Activated naive CD4-positive, alpha-beta T cell treated with anti-CD3 and anti-CD28 coated beads, Interleukin-2, amount 50 U/mL, for 16 hours (primary cell): ENCODE results near the gene CD86.
"Not testable (repeated sequence)": the region's sequence is repeated elsewhere in the genome, so short reads cannot be mapped to it uniquely, and the experiment has no call there.

Experiments used
- DNase-seq: peaks from one replicate; pipeline ENCODE4 v3.0.0-alpha.2; 2020

Gene CD86

GRCh38 chr3:122055215-122055614 is at the start of gene CD86:
Gene CD86, plus strand, starts transcription at chr3:122055362. Its CDS starts 128 bp downstream, at chr3:122055490.
- no peak for DNase-seq

- no peak for DNase-seq
Observed at GRCh38 chr3:122006267-122006666, 48.9 kb upstream of the CD86 start.

- no peak for DNase-seq
Observed at GRCh38 chr3:122008166-122008565, 47.0 kb upstream of the CD86 start.

- DNase-seq = no peak
Observed at GRCh38 chr3:122010506-122010905, 44.7 kb upstream of the CD86 start.

- DNase-seq = no peak
Observed at GRCh38 chr3:122011396-122011795, 43.8 kb upstream of the CD86 start.

GRCh38 chr3:122012821-122013220 is 42.3 kb upstream of the CD86 start:
- DNase-seq = no peak

- DNase-seq = no peak
Observed at GRCh38 chr3:122013448-122013925, 41.7 kb upstream of the CD86 start.

- no peak for DNase-seq
Observed at GRCh38 chr3:122014741-122015140, 40.4 kb upstream of the CD86 start.

GRCh38 chr3:122019493-122019892 is 35.7 kb upstream of the CD86 start:
- no peak for DNase-seq

GRCh38 chr3:122021037-122021436 is 34.1 kb upstream of the CD86 start:
- no peak for DNase-seq

- DNase-seq = no peak
Observed at GRCh38 chr3:122021811-122022401, 33.3 kb upstream of the CD86 start, which contains the start of gene ILDR1. Gene ILDR1, minus strand, starts transcription at chr3:122022247. Its CDS starts 170 bp downstream, at chr3:122022077.

- no peak for DNase-seq
Observed at GRCh38 chr3:122023335-122023910, 31.7 kb upstream of the CD86 start.

- DNase-seq = no peak
Observed at GRCh38 chr3:122024800-122025199, 30.4 kb upstream of the CD86 start.

- no peak for DNase-seq
Observed at GRCh38 chr3:122025296-122025695, 29.9 kb upstream of the CD86 start.

- no peak for DNase-seq
Observed at GRCh38 chr3:122030381-122031122, 24.6 kb upstream of the CD86 start.

- no peak for DNase-seq
Observed at GRCh38 chr3:122031123-122031468, 24.1 kb upstream of the CD86 start.

- no peak for DNase-seq
Observed at GRCh38 chr3:122032531-122032930, 22.6 kb upstream of the CD86 start.

- DNase-seq = no peak
Observed at GRCh38 chr3:122033023-122033422, 22.1 kb upstream of the CD86 start.

GRCh38 chr3:122047296-122047695 is 7.9 kb upstream of the CD86 start:
- DNase-seq = not testable (repeated sequence)

- not testable (repeated sequence) for DNase-seq
Observed at GRCh38 chr3:122047773-122048172, 7.4 kb upstream of the CD86 start.

GRCh38 chr3:122052968-122053367 is 2.2 kb upstream of the CD86 start:
- DNase-seq = no peak

GRCh38 chr3:122057671-122058070 is 2.5 kb downstream of the CD86 start:
- DNase-seq = no peak

GRCh38 chr3:122058294-122058693 is 3.1 kb downstream of the CD86 start:
- no peak for DNase-seq

- DNase-seq = no peak
Observed at GRCh38 chr3:122060040-122060698, 5.0 kb downstream of the CD86 start.
